ENCODE data around the gene YWHAB. TPM values are rescaled to one million over a fixed set of nuclear protein-coding genes. Genes with fewer than 3 reads are reported as not detected.

The YWHAB gene
- total RNA-seq, 4 donors from 2014 or later = 114 to 153 (median 143) TPM

DNA sequence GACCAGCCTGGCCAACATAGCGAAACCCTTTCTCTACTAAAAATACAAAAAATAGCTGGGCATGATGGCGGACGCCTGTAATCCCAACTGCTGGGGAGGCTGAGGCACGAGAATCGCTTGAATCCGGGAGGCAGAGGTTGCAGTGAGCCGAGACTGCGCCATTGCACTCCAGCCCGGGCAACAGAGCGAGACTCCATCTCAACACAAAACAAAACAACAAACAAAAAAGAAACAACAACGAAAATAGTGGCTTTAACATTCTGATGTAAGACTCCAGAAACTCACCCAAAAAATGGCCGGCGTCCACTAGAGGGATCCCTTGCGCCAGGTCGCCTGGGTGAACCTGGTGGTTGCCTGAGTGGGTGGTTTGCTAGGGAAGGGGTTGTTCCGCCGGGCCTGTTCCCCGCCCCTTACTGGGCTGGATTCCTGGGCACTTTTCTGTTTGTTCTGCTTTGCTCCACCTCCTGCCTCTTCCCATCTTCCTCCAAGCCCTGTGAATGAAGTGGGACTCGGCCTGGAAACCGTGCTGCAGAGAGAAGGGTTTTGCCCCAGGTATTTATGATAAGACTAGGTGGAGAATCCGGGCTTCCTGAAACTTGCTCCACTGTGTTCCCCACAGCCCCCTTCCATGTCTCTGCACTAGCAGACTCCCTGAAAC lies 25.9 kb downstream of the YWHAB start:
- TF ChIP-seq, protein P1, sequence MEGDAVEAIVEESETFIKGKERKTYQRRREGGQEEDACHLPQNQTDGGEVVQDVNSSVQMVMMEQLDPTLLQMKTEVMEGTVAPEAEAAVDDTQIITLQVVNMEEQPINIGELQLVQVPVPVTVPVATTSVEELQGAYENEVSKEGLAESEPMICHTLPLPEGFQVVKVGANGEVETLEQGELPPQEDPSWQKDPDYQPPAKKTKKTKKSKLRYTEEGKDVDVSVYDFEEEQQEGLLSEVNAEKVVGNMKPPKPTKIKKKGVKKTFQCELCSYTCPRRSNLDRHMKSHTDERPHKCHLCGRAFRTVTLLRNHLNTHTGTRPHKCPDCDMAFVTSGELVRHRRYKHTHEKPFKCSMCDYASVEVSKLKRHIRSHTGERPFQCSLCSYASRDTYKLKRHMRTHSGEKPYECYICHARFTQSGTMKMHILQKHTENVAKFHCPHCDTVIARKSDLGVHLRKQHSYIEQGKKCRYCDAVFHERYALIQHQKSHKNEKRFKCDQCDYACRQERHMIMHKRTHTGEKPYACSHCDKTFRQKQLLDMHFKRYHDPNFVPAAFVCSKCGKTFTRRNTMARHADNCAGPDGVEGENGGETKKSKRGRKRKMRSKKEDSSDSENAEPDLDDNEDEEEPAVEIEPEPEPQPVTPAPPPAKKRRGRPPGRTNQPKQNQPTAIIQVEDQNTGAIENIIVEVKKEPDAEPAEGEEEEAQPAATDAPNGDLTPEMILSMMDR (IDR thresholded peaks at IDR 0.05) = no peak
- ATAC-seq (ENCODE audit: low FRiP score) = no peak
- DNase-seq (ENCODE audit: low spot score) = no peak

DNA sequence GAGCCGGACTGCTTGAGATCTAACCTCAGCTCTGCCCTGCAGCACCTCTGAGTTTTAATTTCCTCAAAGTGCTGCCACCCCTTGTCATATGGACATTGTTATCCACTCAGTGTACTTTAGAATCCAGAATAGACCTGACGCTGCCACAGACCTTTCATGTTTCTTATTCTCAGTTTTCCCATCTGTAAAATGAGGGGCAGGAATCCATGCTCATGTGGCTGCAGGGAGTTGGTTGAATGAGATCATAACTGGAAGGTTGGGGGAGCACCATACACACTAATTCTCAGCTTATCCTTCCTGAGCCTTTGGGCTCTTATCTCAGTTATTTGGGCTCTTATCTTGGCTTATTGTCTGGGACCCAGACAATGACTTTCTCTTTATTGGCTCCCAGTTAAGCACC lies 26.7 kb downstream of the YWHAB start:
- no peak for ATAC-seq (ENCODE audit: low FRiP score)
- no peak for DNase-seq (ENCODE audit: low spot score)
- TF ChIP-seq, protein P1 (IDR thresholded peaks at IDR 0.05) = no peak

DNA sequence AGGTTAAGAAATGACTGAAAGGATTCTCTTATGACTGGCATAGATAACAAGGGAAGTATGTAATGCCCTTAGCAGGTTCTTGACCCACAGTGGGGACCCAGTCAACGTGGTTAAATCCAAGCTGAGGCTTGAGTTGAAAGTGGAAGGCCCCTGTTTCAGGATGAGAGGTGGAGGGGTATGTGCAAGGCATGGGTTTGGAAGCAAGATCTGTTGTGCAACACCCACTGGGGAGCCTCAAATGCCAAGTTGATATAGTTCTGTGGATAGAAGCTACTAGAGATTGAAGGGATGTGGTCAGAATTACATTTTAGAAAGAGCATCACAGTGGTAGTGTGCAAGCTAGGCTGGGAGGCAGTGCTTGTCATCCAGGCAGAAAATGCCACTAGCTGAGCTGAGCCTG lies 29.4 kb downstream of the YWHAB start:
- ATAC-seq (ENCODE audit: low FRiP score) (no peak), DNase-seq (ENCODE audit: low spot score) (no peak)
- TF ChIP-seq, protein P1 (IDR thresholded peaks at IDR 0.05) = no peak

DNA sequence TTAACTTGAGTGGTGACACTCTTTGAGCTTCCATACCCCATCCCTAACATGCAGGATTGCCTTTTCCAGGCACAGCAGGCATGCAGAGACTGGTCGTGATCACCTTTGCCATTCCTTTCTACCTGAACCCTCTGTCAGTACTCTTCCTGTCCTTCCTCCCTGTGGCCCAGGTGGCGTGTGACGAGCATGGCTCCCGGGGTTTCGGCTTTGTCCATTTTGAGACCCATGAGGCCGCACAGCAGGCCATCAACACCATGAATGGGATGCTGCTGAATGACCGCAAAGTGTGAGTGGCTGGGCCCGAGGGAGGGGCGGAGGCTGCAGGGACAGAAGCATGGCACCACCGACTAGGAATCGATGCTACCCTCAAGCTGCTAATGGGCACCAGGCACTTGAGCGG lies 31.1 kb downstream of the YWHAB start:
- TF ChIP-seq, protein P1 (IDR thresholded peaks at IDR 0.05) = no peak
- DNase-seq (ENCODE audit: low spot score) (no peak), ATAC-seq (ENCODE audit: low FRiP score) (no peak)

DNA sequence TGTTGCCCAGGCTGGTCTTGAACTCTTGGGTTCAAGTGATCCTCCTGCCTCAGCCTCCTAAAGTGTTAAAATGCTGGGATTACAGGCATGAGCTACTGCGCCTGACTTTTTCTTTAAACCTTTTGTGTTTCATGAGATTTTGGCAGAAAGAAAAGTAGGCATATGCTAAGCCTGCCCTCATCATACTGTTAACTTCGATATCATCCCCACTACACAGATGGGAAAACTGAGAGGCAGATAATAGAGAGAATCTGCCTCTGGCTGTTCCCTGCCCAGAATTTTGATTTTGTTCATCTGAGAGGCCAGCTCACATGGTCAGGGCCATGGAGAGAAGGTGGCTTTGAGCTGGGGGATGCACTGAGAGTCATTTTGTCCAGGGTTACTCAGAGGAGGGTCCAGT lies 31.9 kb downstream of the YWHAB start:
- DNase-seq (ENCODE audit: low spot score) (no peak), ATAC-seq (ENCODE audit: low FRiP score) (no peak)
- TF ChIP-seq, protein P1 (IDR thresholded peaks at IDR 0.05) = no peak

DNA sequence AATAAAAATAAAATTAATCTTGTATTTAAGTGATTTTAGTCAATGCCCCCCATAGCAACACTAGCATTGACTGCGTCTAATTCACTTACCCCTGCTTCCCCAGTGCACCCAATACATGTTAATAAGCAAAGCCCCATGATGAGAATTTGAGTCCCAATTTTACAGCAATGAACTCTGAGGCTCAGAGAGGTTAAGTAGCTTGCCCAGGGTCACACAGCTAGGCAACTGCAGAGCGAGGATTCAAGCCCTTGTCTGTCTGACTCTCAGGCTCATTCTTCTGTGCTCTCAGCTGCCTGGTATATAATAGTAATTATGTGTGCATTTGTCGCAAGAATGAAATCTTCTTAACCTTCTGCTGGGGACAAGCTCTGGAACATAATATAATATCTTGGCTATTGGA lies 32.8 kb downstream of the YWHAB start:
- DNase-seq (ENCODE audit: low spot score) = no peak

DNA sequence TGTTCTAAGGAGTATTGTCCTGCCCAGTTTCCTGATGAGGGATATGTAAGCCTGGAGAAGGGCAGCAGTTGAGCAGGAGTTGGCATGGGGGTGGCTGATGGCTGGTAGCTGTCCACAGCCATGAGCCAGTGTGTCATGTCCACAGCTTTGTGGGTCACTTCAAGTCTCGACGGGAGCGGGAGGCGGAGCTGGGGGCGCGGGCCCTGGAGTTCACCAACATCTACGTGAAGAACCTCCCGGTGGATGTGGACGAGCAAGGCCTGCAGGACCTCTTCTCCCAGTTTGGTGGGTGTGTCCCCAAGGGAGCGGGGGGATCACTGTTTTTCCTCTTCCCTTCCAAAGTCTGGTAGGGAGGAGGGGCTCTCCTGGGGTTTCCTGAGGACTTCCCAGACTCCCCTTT lies 33.3 kb downstream of the YWHAB start:
- TF ChIP-seq, protein P1 (IDR thresholded peaks at IDR 0.05) = no peak
- ATAC-seq (ENCODE audit: low FRiP score) (no peak), DNase-seq (ENCODE audit: low spot score) (no peak)

More for the DNA sequence above, 32.8 kb downstream of the YWHAB start:
- TF ChIP-seq, protein P1 (IDR thresholded peaks at IDR 0.05) = no peak
- no peak for ATAC-seq (ENCODE audit: low FRiP score)
